Measurements from ENCODE around the gene BCL2A1.
"Not testable (repeated sequence)": the region's sequence is repeated elsewhere in the genome, so short reads cannot be mapped to it uniquely, and the experiment has no call there.

DNA sequence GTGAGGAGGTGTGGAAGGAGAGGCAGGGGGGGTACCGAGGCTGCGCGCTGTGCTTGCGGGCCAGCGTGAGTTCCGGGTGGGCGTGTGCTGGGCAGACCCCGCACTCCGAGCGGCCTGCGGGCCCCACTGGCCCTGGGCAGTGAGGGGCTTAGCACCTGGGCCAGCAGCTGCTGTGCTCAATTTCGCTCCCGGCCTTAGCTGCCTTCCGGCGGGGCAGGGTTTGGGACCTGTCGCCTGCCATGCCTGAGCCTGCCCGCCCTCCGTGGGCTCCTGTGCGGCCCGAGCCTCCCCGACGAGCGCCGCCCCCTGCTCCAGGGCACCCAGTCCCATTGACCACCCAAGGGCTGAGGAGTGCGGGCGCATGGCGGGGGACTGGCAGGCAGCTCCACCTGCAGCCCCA lies 45.5 kb upstream of the BCL2A1 start:
- not testable (repeated sequence) for TF ChIP-seq CTCF (IDR thresholded peaks at IDR 0.05)
- TF ChIP-seq, protein P1, sequence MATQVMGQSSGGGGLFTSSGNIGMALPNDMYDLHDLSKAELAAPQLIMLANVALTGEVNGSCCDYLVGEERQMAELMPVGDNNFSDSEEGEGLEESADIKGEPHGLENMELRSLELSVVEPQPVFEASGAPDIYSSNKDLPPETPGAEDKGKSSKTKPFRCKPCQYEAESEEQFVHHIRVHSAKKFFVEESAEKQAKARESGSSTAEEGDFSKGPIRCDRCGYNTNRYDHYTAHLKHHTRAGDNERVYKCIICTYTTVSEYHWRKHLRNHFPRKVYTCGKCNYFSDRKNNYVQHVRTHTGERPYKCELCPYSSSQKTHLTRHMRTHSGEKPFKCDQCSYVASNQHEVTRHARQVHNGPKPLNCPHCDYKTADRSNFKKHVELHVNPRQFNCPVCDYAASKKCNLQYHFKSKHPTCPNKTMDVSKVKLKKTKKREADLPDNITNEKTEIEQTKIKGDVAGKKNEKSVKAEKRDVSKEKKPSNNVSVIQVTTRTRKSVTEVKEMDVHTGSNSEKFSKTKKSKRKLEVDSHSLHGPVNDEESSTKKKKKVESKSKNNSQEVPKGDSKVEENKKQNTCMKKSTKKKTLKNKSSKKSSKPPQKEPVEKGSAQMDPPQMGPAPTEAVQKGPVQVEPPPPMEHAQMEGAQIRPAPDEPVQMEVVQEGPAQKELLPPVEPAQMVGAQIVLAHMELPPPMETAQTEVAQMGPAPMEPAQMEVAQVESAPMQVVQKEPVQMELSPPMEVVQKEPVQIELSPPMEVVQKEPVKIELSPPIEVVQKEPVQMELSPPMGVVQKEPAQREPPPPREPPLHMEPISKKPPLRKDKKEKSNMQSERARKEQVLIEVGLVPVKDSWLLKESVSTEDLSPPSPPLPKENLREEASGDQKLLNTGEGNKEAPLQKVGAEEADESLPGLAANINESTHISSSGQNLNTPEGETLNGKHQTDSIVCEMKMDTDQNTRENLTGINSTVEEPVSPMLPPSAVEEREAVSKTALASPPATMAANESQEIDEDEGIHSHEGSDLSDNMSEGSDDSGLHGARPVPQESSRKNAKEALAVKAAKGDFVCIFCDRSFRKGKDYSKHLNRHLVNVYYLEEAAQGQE (IDR thresholded peaks at IDR 0.05; ENCODE audit: insufficient read depth in 1 of 2, low read depth in 2 of 2, low read length in 1 of 2), result not testable (repeated sequence)
